ENCODE results near the gene TCF4.

- no peak for TF ChIP-seq POLR2A (IDR thresholded peaks at IDR 0.05; ENCODE audit: low read depth)
- TF ChIP-seq POLR2AphosphoS5 (IDR thresholded peaks at IDR 0.05): no peak
These were observed 2.7 kb downstream of the TCF4 start for GRCh38 chr18:55585065-55585919.
